HepG2 (cell line): Measurements from ENCODE around the gene SEMA4C. TPM values are rescaled to one million over a fixed set of nuclear protein-coding genes. Genes with fewer than 3 reads are reported as not detected.

ENCODE experiments used
- AHR ChIP-seq: IDR thresholded peaks from 2 replicates; pipeline ENCODE4 v1.6.1; 2018; ENCODE audit warnings: missing genetic modification reagents, missing compliant biosample characterization
- BRCA1 ChIP-seq: sonication (generic); formaldehyde crosslinking; IDR thresholded peaks from 2 replicates; pipeline ENCODE4 v1.4.0; 2020; ENCODE audit warnings: missing genetic modification reagents
- DNMT3B ChIP-seq: conservative IDR thresholded peaks from 2 replicates; pipeline ENCODE4 v1.6.1; 2016; ENCODE audit warnings: missing biosample characterization, control low read depth
- ELF1 ChIP-seq: sonication (generic); formaldehyde crosslinking; IDR thresholded peaks from 2 replicates; pipeline ENCODE4 v1.4.0; 2020; ENCODE audit warnings: missing genetic modification reagents
- EP300 ChIP-seq, 3 experiments: sonication (generic) in 1 of 3; formaldehyde crosslinking in 1 of 3; IDR thresholded peaks; 2 replicates each; pipeline versions ENCODE4 v1.5.1 to v1.6.1; 2011 to 2020; ENCODE audit warnings: low read depth in 2 of 3, low read length in 2 of 3, borderline replicate concordance in 1 of 3, improper control_type of control experiment in 1 of 3, mild to moderate bottlenecking in 1 of 3, missing genetic modification reagents in 1 of 3, moderate library complexity in 1 of 3
- EZH2 ChIP-seq: conservative IDR thresholded peaks from 2 replicates; pipeline ENCODE4 v1.6.1; 2012; ENCODE audit warnings: mild to moderate bottlenecking, low read depth, low read length, moderate library complexity
- FOSL2 ChIP-seq: sonication (generic); formaldehyde crosslinking; IDR thresholded peaks from 2 replicates; pipeline ENCODE4 v1.4.0; 2020; ENCODE audit warnings: missing genetic modification reagents
- KAT8 ChIP-seq: IDR thresholded peaks from 2 replicates; pipeline ENCODE4 v1.6.1; 2016; ENCODE audit warnings: missing genetic modification reagents, missing compliant biosample characterization
- KLF6 ChIP-seq: IDR thresholded peaks from 2 replicates; pipeline ENCODE4 v1.8.0; 2016; ENCODE audit warnings: missing biosample characterization, missing genetic modification reagents
- MTF2 ChIP-seq: sonication (generic); formaldehyde crosslinking; IDR thresholded peaks from 2 replicates; pipeline ENCODE4 v1.5.0; 2020; ENCODE audit warnings: missing genetic modification reagents, borderline replicate concordance
- NFKB2 ChIP-seq: sonication (generic); formaldehyde crosslinking; IDR thresholded peaks from 2 replicates; pipeline ENCODE4 v1.4.0; 2020; ENCODE audit warnings: missing genetic modification reagents, borderline replicate concordance
- SNAI1 ChIP-seq: sonication (generic); formaldehyde crosslinking; IDR thresholded peaks from 2 replicates; pipeline ENCODE4 v1.5.0; 2020; ENCODE audit warnings: mild to moderate bottlenecking, missing genetic modification reagents, borderline replicate concordance
- SP5 ChIP-seq: IDR thresholded peaks from 2 replicates; pipeline ENCODE4 v1.6.1; 2016; ENCODE audit warnings: low read depth, borderline replicate concordance
- ZFAT ChIP-seq: sonication (generic); formaldehyde crosslinking; conservative IDR thresholded peaks from 2 replicates; pipeline ENCODE4 v1.8.1; 2023; ENCODE audit warnings: missing genetic modification reagents, inconsistent platforms
- ZFP36L2 ChIP-seq: sonication (generic); formaldehyde crosslinking; IDR thresholded peaks from 2 replicates; pipeline ENCODE4 v1.4.0; 2020; ENCODE audit warnings: missing genetic modification reagents
- ZNF224 ChIP-seq: sonication (generic); formaldehyde crosslinking; IDR thresholded peaks from 2 replicates; pipeline ENCODE4 v1.5.0; 2020; ENCODE audit warnings: mild to moderate bottlenecking, missing genetic modification reagents
- ZNF337 ChIP-seq: sonication (generic); formaldehyde crosslinking; IDR thresholded peaks from 2 replicates; pipeline ENCODE4 v1.5.1; 2020; ENCODE audit warnings: missing genetic modification reagents, low read depth, mild to moderate bottlenecking, borderline replicate concordance
- ZNF354B ChIP-seq: sonication (generic); formaldehyde crosslinking; IDR thresholded peaks from 2 replicates; pipeline ENCODE4 v1.8.0; 2022; ENCODE audit warnings: mild to moderate bottlenecking, missing genetic modification reagents
- ZNF367 ChIP-seq: sonication (generic); formaldehyde crosslinking; IDR thresholded peaks from 2 replicates; pipeline ENCODE4 v1.4.0; 2020; ENCODE audit warnings: missing genetic modification reagents, borderline replicate concordance
- ZNF552 ChIP-seq: sonication (generic); formaldehyde crosslinking; IDR thresholded peaks from 2 replicates; pipeline ENCODE4 v1.9.0; 2022; ENCODE audit warnings: missing genetic modification reagents, mild to moderate bottlenecking, borderline replicate concordance
- ZNF773 ChIP-seq: sonication (generic); formaldehyde crosslinking; IDR thresholded peaks from 2 replicates; pipeline ENCODE4 v1.4.0; 2020; ENCODE audit warnings: missing genetic modification reagents, borderline replicate concordance
- polyA plus RNA-seq, 8 experiments: library from polyadenylated mRNA; depleted of rRNA in 3 of 8; stranded (reverse) in 7 of 8; unstranded in 1 of 8; fragments of >200 nt; fragmentation: Illumina TruSeq in 4 of 8; extraction: Trizol in 4 of 8; gene quantifications; 2 replicates each; pipeline versions ENCODE4 v1.2.1 to v1.2.3, GENCODE V29; 2011 to 2016; ENCODE audit warnings: low read depth in 4 of 8, missing spikeins in 1 of 8, mixed read lengths in 1 of 8; ENCODE audit not compliant: insufficient read depth in 1 of 8
- total RNA-seq, 5 experiments: library from RNA; depleted of rRNA; stranded (reverse); fragments of >200 nt; fragmentation: Illumina TruSeq; extraction: Trizol; gene quantifications; 2 replicates each; pipeline ENCODE4 v1.2.3, GENCODE V29; 2016; ENCODE audit warnings: low read depth in 1 of 5
- TF ChIP-seq, protein P1 (sequence below): sonication (generic); formaldehyde crosslinking; IDR thresholded peaks from 2 replicates; pipeline ENCODE4 v1.8.1; 2023; ENCODE audit warnings: mild to moderate bottlenecking, inconsistent platforms, moderate library complexity, missing genetic modification reagents, borderline replicate concordance
- TF ChIP-seq, protein P2 (sequence below): fragments of 450-650 bp; IDR thresholded peaks from 2 replicates; pipeline ENCODE4 v1.6.1; 2017
- TF ChIP-seq, protein P3 (sequence below): sonication (generic); formaldehyde crosslinking; IDR thresholded peaks from 2 replicates; pipeline ENCODE4 v1.4.0; 2020; ENCODE audit warnings: missing genetic modification reagents

The SEMA4C gene
- total and polyA plus RNA-seq, 2 of the 13 experiments (the other 11 are each of a cell fraction or from before 2014, with no cell fraction given) = 25.9 to 46.6 TPM

DNA sequence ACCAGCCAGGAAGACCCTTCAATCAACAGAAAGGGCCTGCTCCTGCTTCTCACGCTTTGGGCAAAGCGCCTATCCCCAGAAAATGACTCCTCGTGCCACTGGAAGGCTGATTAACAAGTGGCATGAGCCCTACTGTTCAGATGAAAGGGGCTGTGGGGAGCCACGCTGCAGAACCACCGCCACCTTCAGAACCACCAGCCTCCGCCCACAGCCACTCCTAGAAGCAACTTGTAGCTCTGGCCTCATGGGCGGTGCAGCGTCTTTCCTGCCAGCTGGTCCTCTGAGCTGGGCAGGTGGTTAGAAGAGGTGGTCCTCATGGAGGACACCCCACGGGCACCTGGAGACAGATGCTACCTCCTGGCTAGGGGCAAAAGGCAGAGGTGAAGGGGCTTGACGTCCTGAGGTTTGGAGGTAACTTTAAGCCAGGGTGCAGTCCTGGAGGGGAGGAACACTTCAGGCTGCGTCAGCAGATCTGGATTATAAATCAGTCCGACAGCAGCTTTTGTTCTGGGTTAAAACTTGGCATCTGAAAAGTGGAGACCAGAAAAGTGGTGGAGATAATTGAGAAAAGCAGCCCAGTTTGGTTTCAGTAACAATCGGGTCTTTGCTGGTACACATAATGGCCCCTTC is 861 bp upstream of the SEMA4C start (continued):
- TF ChIP-seq ZNF224 (CRISPR knock-in tag) = no peak
- TF ChIP-seq ZNF367 = no peak
- TF ChIP-seq ZFAT = no peak
- TF ChIP-seq ZNF773 (CRISPR knock-in tag) = no peak
- no peak for TF ChIP-seq NFKB2 (CRISPR knock-in tag)
- no peak for TF ChIP-seq AHR (CRISPR knock-in tag)
- no peak for TF ChIP-seq KLF6 (CRISPR knock-in tag)
- no peak for TF ChIP-seq SNAI1 (CRISPR knock-in tag)
- TF ChIP-seq DNMT3B (CRISPR knock-in tag) = no peak
- TF ChIP-seq ZFP36L2 (CRISPR knock-in tag) = no peak
- TF ChIP-seq ZNF552 = no peak
- TF ChIP-seq, protein P1, sequence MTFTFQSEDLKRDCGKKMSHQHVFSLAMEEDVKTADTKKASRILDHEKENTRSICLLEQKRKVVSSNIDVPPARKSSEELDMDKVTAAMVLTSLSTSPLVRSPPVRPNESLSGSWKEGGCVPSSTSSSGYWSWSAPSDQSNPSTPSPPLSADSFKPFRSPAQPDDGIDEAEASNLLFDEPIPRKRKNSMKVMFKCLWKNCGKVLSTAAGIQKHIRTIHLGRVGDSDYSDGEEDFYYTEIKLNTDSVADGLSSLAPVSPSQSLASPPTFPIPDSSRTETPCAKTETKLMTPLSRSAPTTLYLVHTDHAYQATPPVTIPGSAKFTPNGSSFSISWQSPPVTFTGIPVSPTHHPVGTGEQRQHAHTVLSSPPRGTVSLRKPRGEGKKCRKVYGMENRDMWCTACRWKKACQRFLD = no peak
- no peak for TF ChIP-seq BRCA1 (CRISPR knock-in tag)
- TF ChIP-seq MTF2 (CRISPR knock-in tag) = no peak
- TF ChIP-seq ZNF337 = no peak
- no peak for TF ChIP-seq KAT8 (CRISPR knock-in tag)
- TF ChIP-seq, protein P2, sequence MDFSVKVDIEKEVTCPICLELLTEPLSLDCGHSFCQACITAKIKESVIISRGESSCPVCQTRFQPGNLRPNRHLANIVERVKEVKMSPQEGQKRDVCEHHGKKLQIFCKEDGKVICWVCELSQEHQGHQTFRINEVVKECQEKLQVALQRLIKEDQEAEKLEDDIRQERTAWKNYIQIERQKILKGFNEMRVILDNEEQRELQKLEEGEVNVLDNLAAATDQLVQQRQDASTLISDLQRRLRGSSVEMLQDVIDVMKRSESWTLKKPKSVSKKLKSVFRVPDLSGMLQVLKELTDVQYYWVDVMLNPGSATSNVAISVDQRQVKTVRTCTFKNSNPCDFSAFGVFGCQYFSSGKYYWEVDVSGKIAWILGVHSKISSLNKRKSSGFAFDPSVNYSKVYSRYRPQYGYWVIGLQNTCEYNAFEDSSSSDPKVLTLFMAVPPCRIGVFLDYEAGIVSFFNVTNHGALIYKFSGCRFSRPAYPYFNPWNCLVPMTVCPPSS = no peak
- TF ChIP-seq FOSL2 (CRISPR knock-in tag) = 0 out of 2 replicates have a peak, but pooled peaks have one; percentile 1
- no peak for TF ChIP-seq ZNF354B
- TF ChIP-seq EZH2 = 0 out of 2 replicates have a peak, but pooled peaks have one; percentile 41
- no peak for TF ChIP-seq EP300 (IDR thresholded peaks at IDR 0.05; ENCODE audit: low read depth in 2 of 2, low read length in 2 of 2)
- peak; percentile 41; the same call in 1 of the 2 replicates for TF ChIP-seq EP300 (CRISPR knock-in tag; IDR thresholded peaks at IDR 0.05; ENCODE audit: borderline replicate concordance)
- TF ChIP-seq, protein P3, sequence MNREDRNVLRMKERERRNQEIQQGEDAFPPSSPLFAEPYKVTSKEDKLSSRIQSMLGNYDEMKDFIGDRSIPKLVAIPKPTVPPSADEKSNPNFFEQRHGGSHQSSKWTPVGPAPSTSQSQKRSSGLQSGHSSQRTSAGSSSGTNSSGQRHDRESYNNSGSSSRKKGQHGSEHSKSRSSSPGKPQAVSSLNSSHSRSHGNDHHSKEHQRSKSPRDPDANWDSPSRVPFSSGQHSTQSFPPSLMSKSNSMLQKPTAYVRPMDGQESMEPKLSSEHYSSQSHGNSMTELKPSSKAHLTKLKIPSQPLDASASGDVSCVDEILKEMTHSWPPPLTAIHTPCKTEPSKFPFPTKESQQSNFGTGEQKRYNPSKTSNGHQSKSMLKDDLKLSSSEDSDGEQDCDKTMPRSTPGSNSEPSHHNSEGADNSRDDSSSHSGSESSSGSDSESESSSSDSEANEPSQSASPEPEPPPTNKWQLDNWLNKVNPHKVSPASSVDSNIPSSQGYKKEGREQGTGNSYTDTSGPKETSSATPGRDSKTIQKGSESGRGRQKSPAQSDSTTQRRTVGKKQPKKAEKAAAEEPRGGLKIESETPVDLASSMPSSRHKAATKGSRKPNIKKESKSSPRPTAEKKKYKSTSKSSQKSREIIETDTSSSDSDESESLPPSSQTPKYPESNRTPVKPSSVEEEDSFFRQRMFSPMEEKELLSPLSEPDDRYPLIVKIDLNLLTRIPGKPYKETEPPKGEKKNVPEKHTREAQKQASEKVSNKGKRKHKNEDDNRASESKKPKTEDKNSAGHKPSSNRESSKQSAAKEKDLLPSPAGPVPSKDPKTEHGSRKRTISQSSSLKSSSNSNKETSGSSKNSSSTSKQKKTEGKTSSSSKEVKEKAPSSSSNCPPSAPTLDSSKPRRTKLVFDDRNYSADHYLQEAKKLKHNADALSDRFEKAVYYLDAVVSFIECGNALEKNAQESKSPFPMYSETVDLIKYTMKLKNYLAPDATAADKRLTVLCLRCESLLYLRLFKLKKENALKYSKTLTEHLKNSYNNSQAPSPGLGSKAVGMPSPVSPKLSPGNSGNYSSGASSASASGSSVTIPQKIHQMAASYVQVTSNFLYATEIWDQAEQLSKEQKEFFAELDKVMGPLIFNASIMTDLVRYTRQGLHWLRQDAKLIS = no peak
- peak; percentile 47; the same call in 1 of the 2 replicates for TF ChIP-seq SP5 (CRISPR knock-in tag)
- no peak for TF ChIP-seq ELF1 (CRISPR knock-in tag)
